BE2C (cell line): ENCODE measurements around the gene OLFML3.
A peak's percentile ranks its signal among the peaks of the same experiment; 100 is the strongest.
"Not testable (repeated sequence)": the region's sequence is repeated elsewhere in the genome, so short reads cannot be mapped to it uniquely, and the experiment has no call there.

Source experiments
- DNase-seq: peaks from one replicate; pipeline ENCODE4 v3.0.0-alpha.2; 2020
- H3K27me3 ChIP-seq: fragments of 250-450 bp; sonication (Bioruptor Pico); 2 replicates; pipeline ENCODE4 v1.5.1; 2020; ENCODE audit warnings: mild to moderate bottlenecking
- H3K36me3 ChIP-seq: fragments of 250-450 bp; sonication (Bioruptor Pico); 2 replicates; pipeline ENCODE4 v1.5.1; 2020; ENCODE audit warnings: mild to moderate bottlenecking
- H3K4me1 ChIP-seq: fragments of 250-450 bp; sonication (Bioruptor Pico); 2 replicates; pipeline ENCODE4 v1.5.1; 2020
- H3K4me3 ChIP-seq: 2 replicates; pipeline ENCODE4 v1.5.1; 2011; ENCODE audit warnings: low read depth, low read length
- H3K9me3 ChIP-seq: fragments of 250-450 bp; sonication (Bioruptor Pico); 2 replicates; pipeline ENCODE4 v1.5.1; 2020
- CTCF ChIP-seq: IDR thresholded peaks from 2 replicates; pipeline ENCODE4 v1.5.1; 2012; ENCODE audit warnings: mild to moderate bottlenecking, low read depth, low read length

OLFML3 gene

GRCh38 chr1:113946112-113946511, 33.2 kb upstream of the OLFML3 start:
- no peak for DNase-seq
- no peak overlapping the region for H3K4me3 ChIP-seq
- no peaks in the 10 kb centered on the region for H3K27me3 ChIP-seq
- peaks cover 9% of the 10 kb centered on the region for H3K4me1 ChIP-seq
- no peak for TF ChIP-seq CTCF
- peaks cover 20% of the 10 kb centered on the region for H3K36me3 ChIP-seq
- H3K9me3 ChIP-seq: no peaks in the 10 kb centered on the region; the same call in 1 of the 2 replicates

GRCh38 chr1:113946678-113947387, 32.4 kb upstream of the OLFML3 start:
- peaks cover 9% of the 10 kb centered on the region for H3K4me1 ChIP-seq
- no peaks in the 10 kb centered on the region for H3K27me3 ChIP-seq
- no peaks in the 10 kb centered on the region; the same call in 1 of the 2 replicates for H3K9me3 ChIP-seq
- no peak for TF ChIP-seq CTCF
- H3K4me3 ChIP-seq: no peak overlapping the region
- no peak for DNase-seq
- H3K36me3 ChIP-seq: peaks cover 15% of the 10 kb centered on the region

DNA sequence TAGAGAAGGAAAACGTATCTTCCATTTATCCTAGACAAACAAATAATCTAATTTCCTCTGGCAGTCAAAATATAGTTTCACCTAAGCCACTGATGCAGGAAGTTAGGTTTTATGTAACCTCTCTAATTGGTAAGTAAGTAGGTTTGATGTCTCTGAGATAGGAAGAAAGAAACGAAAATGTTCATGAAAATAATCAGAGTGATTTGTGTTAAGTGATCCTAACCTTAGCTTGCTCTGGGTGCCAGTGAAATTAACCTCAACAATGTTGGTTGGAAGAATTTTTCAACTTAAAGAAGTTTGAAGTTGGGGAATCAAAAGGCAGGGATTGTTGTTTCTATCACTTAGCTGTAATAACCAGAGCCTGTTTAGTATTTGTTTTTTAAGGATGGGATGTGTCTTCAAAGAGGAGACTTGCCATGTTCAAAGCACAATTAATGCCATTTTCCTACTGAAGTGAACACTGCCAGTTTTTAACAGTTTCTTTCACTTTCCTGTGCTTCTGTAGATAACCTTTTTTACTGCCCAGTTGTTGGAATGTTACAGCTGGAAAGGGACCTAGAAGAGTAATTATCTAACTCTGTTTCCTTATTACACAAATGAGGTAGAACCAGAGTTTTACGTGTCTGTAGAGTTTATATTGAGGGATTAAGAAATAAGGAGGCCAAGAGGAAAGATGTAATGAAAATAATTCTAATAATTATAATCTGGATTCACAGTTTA, 31.7 kb upstream of the OLFML3 start:
- no peak for DNase-seq
- H3K27me3 ChIP-seq: no peaks in the 10 kb centered on the region
- no peaks in the 10 kb centered on the region; the same call in 1 of the 2 replicates for H3K9me3 ChIP-seq
- peaks cover 9% of the 10 kb centered on the region for H3K36me3 ChIP-seq
- peaks cover 9% of the 10 kb centered on the region for H3K4me1 ChIP-seq
- H3K4me3 ChIP-seq: no peak overlapping the region
- no peak for TF ChIP-seq CTCF

- H3K4me3 ChIP-seq, H3K36me3 ChIP-seq, DNase-seq, H3K4me1 ChIP-seq, H3K9me3 ChIP-seq, H3K27me3 ChIP-seq: not testable (repeated sequence)
These were observed 31.1 kb upstream of the OLFML3 start for GRCh38 chr1:113948151-113948550.

GRCh38 chr1:113949007-113949406, 30.3 kb upstream of the OLFML3 start:
- no peaks in the 10 kb centered on the region for H3K9me3 ChIP-seq
- no peaks in the 10 kb centered on the region; the same call in 1 of the 2 replicates for H3K36me3 ChIP-seq
- H3K27me3 ChIP-seq: no peaks in the 10 kb centered on the region
- peaks cover 9% of the 10 kb centered on the region for H3K4me1 ChIP-seq
- peak; percentile 53 for TF ChIP-seq CTCF
- no peak for DNase-seq
- no peak overlapping the region for H3K4me3 ChIP-seq

GRCh38 chr1:113950908-113951307, 28.4 kb upstream of the OLFML3 start:
- no peaks in the 10 kb centered on the region for H3K27me3 ChIP-seq
- peaks cover 9% of the 10 kb centered on the region for H3K4me1 ChIP-seq
- no peaks in the 10 kb centered on the region for H3K36me3 ChIP-seq
- no peak for TF ChIP-seq CTCF
- no peak overlapping the region for H3K4me3 ChIP-seq
- DNase-seq: no peak
- H3K9me3 ChIP-seq: no peaks in the 10 kb centered on the region
